CD14-positive monocyte (primary cell): ENCODE results near the gene CNOT2. TPM values are rescaled to one million over a fixed set of nuclear protein-coding genes. Genes with fewer than 3 reads are reported as not detected.

Source experiments
- DNase-seq, 3 donors: peaks; one replicate each; pipeline ENCODE4 v3.0.0-alpha.2; 2011 to 2022
- H2AFZ ChIP-seq: 2 replicates; pipeline ENCODE4 v1.6.0; 2012; ENCODE audit warnings: mild to moderate bottlenecking, low read depth, low read length, inconsistent platforms; ENCODE audit not compliant: insufficient read depth, poor library complexity, severe bottlenecking
- H3K27ac ChIP-seq, 2 donors: 1 replicate in 1 of 2; 2 replicates in 1 of 2; pipeline ENCODE4 v1.5.1; 2012 to 2013; ENCODE audit warnings: low read length in 2 of 2, control low read depth in 1 of 2, inconsistent platforms in 1 of 2, low read depth in 1 of 2, mild to moderate bottlenecking in 1 of 2
- H3K27me3 ChIP-seq, 2 donors: one replicate each; pipeline versions ENCODE4 v1.6.0 to v1.6.1; 2011 to 2013; ENCODE audit warnings: low read length in 2 of 2; ENCODE audit not compliant: control insufficient read depth in 2 of 2, insufficient read depth in 2 of 2
- H3K36me3 ChIP-seq, 2 donors: replicated peaks in 1 of 2; 1 replicate in 1 of 2; 2 replicates in 1 of 2; pipeline versions ENCODE4 v1.5.1 to v1.6.1; 2012 to 2013; ENCODE audit warnings: low read length in 2 of 2, control low read depth in 1 of 2, inconsistent platforms in 1 of 2, mild to moderate bottlenecking in 1 of 2; ENCODE audit not compliant: insufficient read depth in 2 of 2, control insufficient read depth in 1 of 2
- H3K4me1 ChIP-seq, 2 donors: 1 replicate in 1 of 2; 2 replicates in 1 of 2; pipeline versions ENCODE4 v1.5.1 to v1.6.1; 2012 to 2013; ENCODE audit warnings: low read length in 2 of 2, control low read depth in 1 of 2, inconsistent platforms in 1 of 2, mild to moderate bottlenecking in 1 of 2, moderate library complexity in 1 of 2; ENCODE audit not compliant: insufficient read depth in 2 of 2, control insufficient read depth in 1 of 2
- H3K4me2 ChIP-seq: replicated peaks from 2 replicates; pipeline ENCODE3; 2012; ENCODE audit warnings: low read length, moderate library complexity, mild to moderate bottlenecking; ENCODE audit not compliant: poor library complexity, severe bottlenecking; ENCODE audit errors: extremely low read depth
- H3K4me3 ChIP-seq, 3 experiments: fragments of 200-600 bp in 1 of 3; sonication (generic) in 1 of 3; replicated peaks in 1 of 3; 1 replicate in 2 of 3; 2 replicates in 1 of 3; pipeline ENCODE4 v1.5.1; 2011 to 2013; ENCODE audit warnings: low read length in 3 of 3, mild to moderate bottlenecking in 3 of 3, control low read depth in 2 of 3, low read depth in 2 of 3, inconsistent platforms in 1 of 3, moderate library complexity in 1 of 3
- H3K79me2 ChIP-seq: 2 replicates; pipeline ENCODE4 v1.6.0; 2012; ENCODE audit warnings: mild to moderate bottlenecking, control low read depth, inconsistent platforms, low read length, moderate library complexity; ENCODE audit not compliant: insufficient read depth
- H3K9ac ChIP-seq: 2 replicates; pipeline ENCODE4 v1.6.0; 2017; ENCODE audit warnings: low read length, mild to moderate bottlenecking; ENCODE audit not compliant: insufficient read depth, poor library complexity, severe bottlenecking
- H3K9me3 ChIP-seq, 2 donors: replicated peaks in 1 of 2; 1 replicate in 1 of 2; 2 replicates in 1 of 2; pipeline versions ENCODE4 v1.5.1 to v1.6.1; 2012 to 2013; ENCODE audit warnings: low read length in 2 of 2, control low read depth in 1 of 2; ENCODE audit not compliant: control insufficient read depth in 1 of 2, insufficient read depth in 1 of 2
- H4K20me1 ChIP-seq: 2 replicates; pipeline ENCODE4 v1.6.0; 2012; ENCODE audit warnings: mild to moderate bottlenecking, low read length, control low read depth, moderate library complexity; ENCODE audit not compliant: insufficient read depth
- H3K27ac Mint-ChIP-seq, 7 donors: one replicate each; pipeline ENCODE4 v1.8.0; 2020; ENCODE audit warnings: mild to moderate bottlenecking in 7 of 7, mixed read lengths in 7 of 7, moderate library complexity in 6 of 7, inconsistent platforms in 2 of 7
- H3K27me3 Mint-ChIP-seq, 3 donors: one replicate each; pipeline ENCODE4 v1.8.0; 2021 to 2022; ENCODE audit warnings: low read depth in 3 of 3, mild to moderate bottlenecking in 3 of 3, mixed read lengths in 3 of 3, moderate library complexity in 3 of 3, inconsistent platforms in 1 of 3
- H3K36me3 Mint-ChIP-seq, 2 donors: one replicate each; pipeline ENCODE4 v1.8.0; 2020; ENCODE audit warnings: mixed read lengths in 2 of 2, inconsistent platforms in 1 of 2, mild to moderate bottlenecking in 1 of 2
- H3K4me1 Mint-ChIP-seq: one replicate; pipeline ENCODE4 v1.8.0; 2020; ENCODE audit warnings: mild to moderate bottlenecking, mixed read lengths
- H3K4me3 Mint-ChIP-seq, 2 donors: one replicate each; pipeline ENCODE4 v1.8.0; 2020; ENCODE audit warnings: mild to moderate bottlenecking in 2 of 2, mixed read lengths in 2 of 2, moderate library complexity in 1 of 2
- H3K9me3 Mint-ChIP-seq, 7 donors: one replicate each; pipeline ENCODE4 v1.8.0; 2020 to 2022; ENCODE audit warnings: mixed read lengths in 7 of 7, mild to moderate bottlenecking in 6 of 7, moderate library complexity in 6 of 7, inconsistent platforms in 2 of 7
- WGBS: methylation state at CpG from one replicate; pipeline ENCODE4 v1.1.5; 2013; ENCODE audit warnings: missing lambda C conversion rate; ENCODE audit not compliant: insufficient coverage; 5-methylcytosine and 5-hydroxymethylcytosine counted together
- intact Hi-C, 2 donors: fragments of 100-400 bp; cut with micrococcal nuclease; formaldehyde crosslinking; loops; one replicate each; pipeline versions ENCODE4 v1.15.0 to v1.15.1; 2023
- polyA plus RNA-seq, 3 donors: library from polyadenylated mRNA; depleted of rRNA in 1 of 3; unstranded in 2 of 3; stranded (reverse) in 1 of 3; fragments of 300-500 nt in 2 of 3; fragments of >200 nt in 1 of 3; fragmentation: Illumina TruSeq in 2 of 3; gene quantifications; 1 replicate in 2 of 3; 2 replicates in 1 of 3; pipeline ENCODE4 v1.2.3, GENCODE V29; 2012 to 2021
- TF ChIP-seq, protein P1 (sequence below): fragments of 200-600 bp; IDR thresholded peaks from one replicate; pipeline ENCODE4 v1.8.0; 2022; ENCODE audit warnings: antibody characterized with exemption, mild to moderate bottlenecking

The CNOT2 gene
- polyA plus RNA-seq, 3 donors: 49.8 to 77.2 (median 72.7) TPM

DNA sequence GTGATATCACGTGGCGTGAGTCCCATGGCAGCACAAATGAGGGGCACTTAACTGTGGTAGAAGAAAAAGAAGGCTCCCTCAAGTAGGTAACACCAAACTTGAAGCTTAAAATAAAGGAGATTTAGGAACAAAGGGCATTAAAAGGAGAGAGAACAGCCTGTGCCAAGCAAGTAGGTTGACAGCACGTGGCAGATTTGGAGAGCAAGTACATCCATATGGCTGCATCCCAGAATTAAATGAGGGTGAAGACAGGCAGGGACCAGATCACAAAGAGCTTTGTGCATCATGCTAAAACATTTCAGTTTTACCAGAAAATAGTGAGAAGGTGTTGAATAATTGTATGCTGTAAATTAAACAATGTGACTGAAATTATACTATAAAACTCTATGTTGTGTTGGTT is 155.6 kb downstream of the CNOT2 start:
- no peaks in the 10 kb centered on the region for H3K36me3 ChIP-seq
- DNase-seq: no peak
- H3K79me2 ChIP-seq: no peaks in the 10 kb centered on the region
- Mint-ChIP-seq H3K27me3 (no peaks in the 10 kb centered on the region), H3K36me3 (peaks cover 0 to 6% of the 10 kb centered on the region in 2 donors), H3K27ac (no peak overlapping the region), H3K4me1 (no peaks in the 10 kb centered on the region), H3K4me3 (no peak overlapping the region), H3K9me3 (peaks cover 0 to 13% (median 2%) of the 10 kb centered on the region in 7 donors)
- no peaks in the 10 kb centered on the region for H3K4me1 ChIP-seq
- intact Hi-C loops: no loop called here
- no peak overlapping the region for H3K9ac ChIP-seq
- H3K9me3 ChIP-seq: no peaks in the 10 kb centered on the region
- no peak overlapping the region for H3K27ac ChIP-seq
- no peaks in the 10 kb centered on the region for H3K27me3 ChIP-seq
- H4K20me1 ChIP-seq: no peaks in the 10 kb centered on the region
- no peak overlapping the region for H3K4me2 ChIP-seq
- H2AFZ ChIP-seq: no peak overlapping the region
- H3K4me3 ChIP-seq: no peak overlapping the region
- TF ChIP-seq, protein P1, sequence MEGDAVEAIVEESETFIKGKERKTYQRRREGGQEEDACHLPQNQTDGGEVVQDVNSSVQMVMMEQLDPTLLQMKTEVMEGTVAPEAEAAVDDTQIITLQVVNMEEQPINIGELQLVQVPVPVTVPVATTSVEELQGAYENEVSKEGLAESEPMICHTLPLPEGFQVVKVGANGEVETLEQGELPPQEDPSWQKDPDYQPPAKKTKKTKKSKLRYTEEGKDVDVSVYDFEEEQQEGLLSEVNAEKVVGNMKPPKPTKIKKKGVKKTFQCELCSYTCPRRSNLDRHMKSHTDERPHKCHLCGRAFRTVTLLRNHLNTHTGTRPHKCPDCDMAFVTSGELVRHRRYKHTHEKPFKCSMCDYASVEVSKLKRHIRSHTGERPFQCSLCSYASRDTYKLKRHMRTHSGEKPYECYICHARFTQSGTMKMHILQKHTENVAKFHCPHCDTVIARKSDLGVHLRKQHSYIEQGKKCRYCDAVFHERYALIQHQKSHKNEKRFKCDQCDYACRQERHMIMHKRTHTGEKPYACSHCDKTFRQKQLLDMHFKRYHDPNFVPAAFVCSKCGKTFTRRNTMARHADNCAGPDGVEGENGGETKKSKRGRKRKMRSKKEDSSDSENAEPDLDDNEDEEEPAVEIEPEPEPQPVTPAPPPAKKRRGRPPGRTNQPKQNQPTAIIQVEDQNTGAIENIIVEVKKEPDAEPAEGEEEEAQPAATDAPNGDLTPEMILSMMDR: no peak
- 89% methylated on average over 1 of the region's 3 CpGs for WGBS

DNA sequence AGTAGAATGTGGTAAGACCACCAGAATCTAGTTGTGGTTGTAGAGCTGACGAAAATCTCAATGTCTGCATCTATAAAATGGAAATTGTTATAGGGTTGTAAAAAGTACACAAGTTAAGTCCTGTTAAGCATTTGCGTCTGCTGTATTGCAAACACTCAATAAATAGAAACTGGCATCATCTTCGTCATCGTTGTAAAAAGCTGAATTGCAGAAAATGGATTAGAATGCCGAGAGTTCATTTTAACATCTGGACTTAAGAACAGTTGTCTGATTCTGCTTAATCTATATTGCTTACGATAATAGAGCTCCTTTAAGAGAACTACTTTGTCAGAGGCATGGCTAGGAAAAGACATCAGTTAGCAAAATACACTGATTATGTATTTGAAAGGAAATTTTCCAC is 156.1 kb downstream of the CNOT2 start:
- H3K9ac ChIP-seq: no peak overlapping the region
- H3K79me2 ChIP-seq: no peaks in the 10 kb centered on the region
- no peak overlapping the region for H3K4me2 ChIP-seq
- peaks cover 0 to 6% of the 10 kb centered on the region in 2 donors for H3K36me3 Mint-ChIP-seq
- no CpG with 5 or more reads among the region's 6 CpGs for WGBS
- TF ChIP-seq, protein P1: no peak
- no peaks in the 10 kb centered on the region for H3K9me3 ChIP-seq
- H3K4me1 ChIP-seq: no peaks in the 10 kb centered on the region
- no peak for DNase-seq
- no peak overlapping the region for H2AFZ ChIP-seq
- no peak overlapping the region for H3K27ac Mint-ChIP-seq
- no peak overlapping the region for H3K27ac ChIP-seq
- no peak overlapping the region for H3K4me3 ChIP-seq
- no peaks in the 10 kb centered on the region for H4K20me1 ChIP-seq
- H3K9me3 Mint-ChIP-seq: peaks cover 0 to 10% (median 2%) of the 10 kb centered on the region in 7 donors
- no peak overlapping the region for H3K4me3 Mint-ChIP-seq
- H3K27me3 ChIP-seq: no peaks in the 10 kb centered on the region
- H3K36me3 ChIP-seq: no peaks in the 10 kb centered on the region
- intact Hi-C loops: no loop called here
- H3K4me1 Mint-ChIP-seq: no peaks in the 10 kb centered on the region
- no peaks in the 10 kb centered on the region for H3K27me3 Mint-ChIP-seq
